T-helper 2 cell treated with Interferon-gamma antibody and Interleukin-4, amounts not matched to agents 100 ng/mL and 5 ng/mL, for 36 hours (primary cell): ENCODE results near the gene TTYH1. TPM values are rescaled to one million over a fixed set of nuclear protein-coding genes. Genes with fewer than 3 reads are reported as not detected.
"Not testable (repeated sequence)": the region's sequence is repeated elsewhere in the genome, so short reads cannot be mapped to it uniquely, and the experiment has no call there.

Experiments used
- intact Hi-C: fragments of 100-400 bp; cut with micrococcal nuclease; formaldehyde crosslinking; loops from one replicate; pipeline ENCODE4 v1.15.1; 2023
- total RNA-seq: library from RNA; stranded (reverse); gene quantifications from 2 replicates; pipeline ENCODE4 v1.2.3, GENCODE V29; 2022

Gene TTYH1
- total RNA-seq, 1 donor from 2014 or later, result 0.80 TPM

- intact Hi-C loops, result no loop called here
These were observed 24.0 kb downstream of the TTYH1 start for GRCh38 chr19:54439174-54439851.

- intact Hi-C loops, result no loop called here
These were observed 25.4 kb downstream of the TTYH1 start for GRCh38 chr19:54440641-54441040.

GRCh38 chr19:54444737-54445136 lies 29.5 kb downstream of the TTYH1 start:
- intact Hi-C loops, result no loop called here

GRCh38 chr19:54446349-54446748 lies 31.1 kb downstream of the TTYH1 start:
- intact Hi-C loops, result not testable (repeated sequence)

GRCh38 chr19:54448040-54448773 lies 32.9 kb downstream of the TTYH1 start:
- intact Hi-C loops, result no loop called here

GRCh38 chr19:54448774-54449700 lies 33.8 kb downstream of the TTYH1 start, which contains the start of gene LENG8:
Gene LENG8, plus strand, starts transcription at chr19:54449199. Its CDS starts 2,146 bp downstream, at chr19:54451345.
- intact Hi-C loops, result loop anchor here (1.0 kb wide), 3 partner anchors 14 to 312 kb away; partner anchors contain the start of genes CNOT3, LENG1 and LENG9

- intact Hi-C loops, result loop anchor here (1.0 kb wide), 3 partner anchors 14 to 312 kb away; partner anchors contain the start of genes CNOT3, LENG1 and LENG9
These were observed 34.4 kb downstream of the TTYH1 start for GRCh38 chr19:54449701-54450069.

GRCh38 chr19:54451331-54451871 lies 36.1 kb downstream of the TTYH1 start:
- intact Hi-C loops, result no loop called here

- intact Hi-C loops, result no loop called here
These were observed 36.7 kb downstream of the TTYH1 start for GRCh38 chr19:54451997-54452396.

- intact Hi-C loops, result no loop called here
These were observed 37.4 kb downstream of the TTYH1 start for GRCh38 chr19:54452626-54453025.

- intact Hi-C loops, result no loop called here
These were observed 38.9 kb downstream of the TTYH1 start for GRCh38 chr19:54453921-54454780.

- intact Hi-C loops, result no loop called here
These were observed 39.8 kb downstream of the TTYH1 start for GRCh38 chr19:54454781-54455675.

- intact Hi-C loops, result no loop called here
These were observed 40.6 kb downstream of the TTYH1 start for GRCh38 chr19:54455786-54456422.

GRCh38 chr19:54456423-54457373 lies 41.4 kb downstream of the TTYH1 start:
- intact Hi-C loops, result no loop called here

- intact Hi-C loops, result no loop called here
These were observed 42.7 kb downstream of the TTYH1 start for GRCh38 chr19:54457773-54458647.

GRCh38 chr19:54458648-54459281 lies 43.5 kb downstream of the TTYH1 start:
- intact Hi-C loops, result no loop called here
